Measurements from ENCODE around the gene IDH2.

The IDH2 gene

DNA sequence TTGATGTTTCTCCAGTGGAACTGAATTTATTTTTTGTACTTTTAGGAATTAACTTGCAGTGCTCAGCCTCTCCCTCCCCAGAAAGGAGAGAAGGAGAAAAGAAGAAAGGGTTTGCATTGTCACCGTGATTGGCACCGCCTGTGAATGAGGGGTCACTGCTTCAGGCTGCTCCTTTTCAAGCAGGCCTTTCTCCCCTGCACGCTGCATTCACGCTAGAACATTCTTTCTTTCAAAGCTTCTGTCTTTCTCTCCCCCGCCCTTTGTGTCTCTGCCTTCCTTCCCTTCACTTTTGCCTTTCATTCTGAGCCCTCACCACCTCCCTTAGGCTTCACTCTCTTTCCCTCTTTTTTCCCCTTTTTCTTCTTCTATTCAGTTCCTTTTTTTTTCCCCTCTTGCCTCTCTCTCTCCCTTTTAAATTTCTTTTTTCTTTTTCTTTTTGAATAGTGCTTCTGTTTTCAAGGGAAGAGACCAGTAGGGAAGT is 58.7 kb downstream of the IDH2 start:
- peak; percentile 44 for DNase-seq (ENCODE audit: low read depth, low spot score)

GRCh38 chr15:90042766-90043529 is 59.3 kb downstream of the IDH2 start:
- DNase-seq (ENCODE audit: low read depth, low spot score) = no peak

GRCh38 chr15:90042356-90042755 is 59.9 kb downstream of the IDH2 start:
- DNase-seq (ENCODE audit: low read depth, low spot score) = no peak

DNA sequence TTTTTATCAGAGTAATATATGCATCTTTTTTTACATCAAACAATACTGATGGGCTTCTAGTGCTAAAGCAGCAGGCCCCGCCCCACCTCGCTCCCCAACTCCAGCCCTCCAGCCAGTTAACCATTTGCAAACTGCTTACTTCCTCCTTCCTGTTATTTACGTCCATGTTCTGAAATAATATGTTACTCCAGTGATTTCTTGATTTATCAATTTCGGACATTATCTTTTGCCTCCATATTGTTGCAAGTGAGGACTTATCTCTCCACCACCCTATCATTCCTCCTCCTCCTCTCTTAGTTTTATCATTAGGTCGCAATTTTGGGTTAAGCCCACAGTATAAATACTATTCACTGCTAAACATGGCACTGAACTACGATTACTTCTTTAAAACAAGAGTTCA is 61.6 kb downstream of the IDH2 start:
- DNase-seq (ENCODE audit: low read depth, low spot score) = no peak

GRCh38 chr15:90039996-90040395 is 62.3 kb downstream of the IDH2 start:
- DNase-seq (ENCODE audit: low read depth, low spot score) = no peak

- no peak for DNase-seq (ENCODE audit: low read depth, low spot score)
These were observed 63.6 kb downstream of the IDH2 start for GRCh38 chr15:90038632-90039095.

GRCh38 chr15:90037961-90038631 is 64.2 kb downstream of the IDH2 start:
- no peak for DNase-seq (ENCODE audit: low read depth, low spot score)

GRCh38 chr15:90037511-90037860 is 64.8 kb downstream of the IDH2 start:
- DNase-seq (ENCODE audit: low read depth, low spot score) = no peak

DNA sequence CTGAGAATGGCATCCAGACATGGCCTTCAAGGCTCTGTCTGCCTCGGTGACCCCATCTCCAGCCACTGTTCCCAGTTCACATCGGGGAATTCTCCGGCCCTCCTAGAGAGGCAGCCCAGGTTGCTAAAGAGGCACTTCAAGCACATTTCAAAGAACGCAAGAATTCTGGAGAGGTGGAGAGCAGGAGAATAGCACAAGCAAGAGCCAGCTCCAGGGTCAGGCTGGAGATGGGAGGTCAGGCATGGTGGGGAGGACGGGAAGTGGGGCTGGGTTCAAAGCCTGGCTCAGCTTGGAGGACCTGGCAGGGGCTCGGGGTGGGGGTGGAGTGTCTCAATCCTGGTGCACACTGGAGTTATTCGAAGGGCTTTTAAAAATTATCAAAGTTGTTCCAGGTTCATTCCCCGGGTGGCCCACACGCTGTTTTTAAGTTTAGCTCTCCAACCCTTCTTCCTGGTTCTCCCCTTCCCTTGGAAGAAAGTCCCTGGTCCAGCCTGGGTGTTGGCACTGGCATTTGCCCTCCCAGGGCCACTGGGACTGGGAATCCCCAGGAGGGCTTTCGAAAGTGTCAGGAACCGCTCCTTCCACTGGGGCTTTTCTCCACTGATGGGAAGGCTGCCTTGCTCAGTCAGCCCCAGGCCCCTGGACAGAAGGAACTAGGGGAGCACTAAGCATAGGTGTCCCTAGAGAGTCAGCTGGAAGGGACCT is 65.3 kb downstream of the IDH2 start:
- no peak for DNase-seq (ENCODE audit: low read depth, low spot score)

DNA sequence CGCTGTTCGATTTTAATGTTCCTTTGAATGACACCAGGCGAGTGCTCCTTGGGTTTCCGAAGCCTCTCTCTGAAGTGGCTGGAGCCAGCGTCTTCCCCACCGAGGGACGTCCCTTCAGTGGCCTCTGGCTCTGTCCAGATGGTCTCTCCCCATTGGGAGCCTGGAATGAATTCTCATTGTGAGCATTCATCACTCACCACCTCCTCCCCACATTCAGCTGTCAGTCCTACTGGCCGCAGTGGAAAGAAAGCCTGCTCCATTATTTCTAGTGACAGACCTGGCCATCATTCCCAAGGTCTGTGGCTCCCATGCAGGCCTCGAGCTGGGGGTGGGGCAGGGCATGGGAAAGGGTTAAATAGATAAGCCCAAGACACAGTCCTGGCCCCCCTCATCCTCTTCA is 65.9 kb downstream of the IDH2 start:
- DNase-seq (ENCODE audit: low read depth, low spot score) = peak; percentile 55

DNA sequence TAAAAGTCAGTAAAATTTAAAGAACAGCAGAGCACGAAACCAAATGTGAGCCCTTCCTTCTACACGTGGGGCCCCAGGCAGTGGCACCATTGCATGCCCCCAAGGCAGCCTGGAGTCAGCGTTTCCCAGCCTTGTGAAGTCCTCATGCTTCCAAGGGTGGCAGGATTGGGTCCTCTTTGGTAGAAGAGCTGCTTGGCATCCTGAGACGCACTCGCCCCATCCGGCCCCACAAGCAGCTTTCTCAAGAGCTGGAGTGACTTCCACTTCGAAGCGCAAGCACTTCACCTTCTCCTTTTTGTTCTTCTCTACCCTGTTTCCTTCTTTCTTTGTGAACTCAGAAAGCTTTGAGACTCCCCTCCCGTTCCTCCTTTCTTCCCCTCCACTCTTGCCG is 66.4 kb downstream of the IDH2 start:
- DNase-seq (ENCODE audit: low read depth, low spot score) = no peak

DNA sequence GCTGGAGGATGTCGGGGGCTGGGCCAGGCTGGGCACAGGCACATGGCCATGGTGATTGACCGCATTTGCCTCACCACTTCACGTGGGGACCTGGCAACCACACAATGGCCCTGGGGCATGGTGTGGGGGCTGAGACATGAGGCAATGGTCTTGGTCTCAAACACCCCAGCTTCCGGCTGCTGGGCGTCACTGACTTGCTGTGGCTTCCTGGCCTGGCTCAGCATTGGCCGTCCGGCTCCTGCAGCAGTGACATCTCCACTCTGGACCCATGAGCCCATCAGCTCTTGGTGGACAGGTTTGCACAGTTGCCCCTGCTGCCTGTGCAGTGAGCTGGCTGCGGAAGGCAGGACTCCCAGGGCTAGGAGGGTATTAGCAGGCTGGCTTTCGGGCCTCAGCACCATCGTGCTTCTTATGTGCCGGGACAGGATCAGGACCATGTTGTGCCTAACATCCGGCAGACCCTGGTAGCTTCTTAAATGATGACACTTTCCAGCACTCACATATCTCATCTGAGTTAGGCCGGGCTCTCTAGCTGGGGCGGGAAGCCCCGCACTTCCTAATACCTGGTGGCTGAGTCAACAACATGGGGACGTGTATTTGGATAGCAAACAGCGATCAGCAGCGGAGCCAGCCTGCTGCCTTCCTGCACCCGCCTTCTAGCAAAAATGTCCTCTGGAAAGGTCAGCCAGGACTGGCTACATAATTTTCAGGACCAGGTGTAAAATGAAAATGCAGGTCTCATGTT is 67.0 kb downstream of the IDH2 start:
- DNase-seq (ENCODE audit: low read depth, low spot score) = peak; percentile 80

DNA sequence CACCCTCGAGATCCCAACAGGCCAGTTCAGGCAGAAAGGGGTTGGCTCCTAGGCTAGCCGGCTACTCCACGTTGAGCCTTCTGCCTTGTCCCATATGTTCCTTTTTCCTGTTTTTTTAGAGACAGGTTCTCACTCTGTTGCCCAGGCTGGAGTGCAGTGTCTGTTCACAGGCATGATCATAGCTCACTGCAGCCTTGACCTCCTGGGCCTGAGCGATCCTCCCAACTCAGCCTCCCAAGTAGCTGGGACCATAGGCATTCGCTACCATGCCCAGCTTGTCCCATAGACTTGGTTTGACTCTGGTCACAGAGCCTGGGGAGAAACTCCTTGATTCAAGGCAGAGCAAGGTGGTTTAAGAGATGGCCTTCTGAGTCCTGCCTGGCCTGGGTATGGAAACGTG is 68.8 kb downstream of the IDH2 start:
- no peak for DNase-seq (ENCODE audit: low read depth, low spot score)
